IPS-18a (cell line): ENCODE data around the gene ZNF536.

Experiments
- H3K27ac ChIP-seq: one replicate; pipeline ENCODE4 v1.5.1; 2013; ENCODE audit warnings: low read length
- H3K27me3 ChIP-seq: one replicate; pipeline ENCODE4 v1.6.1; 2013; ENCODE audit warnings: mild to moderate bottlenecking, low read length; ENCODE audit not compliant: control insufficient read depth, insufficient read depth
- H3K36me3 ChIP-seq: one replicate; pipeline ENCODE4 v1.6.1; 2013; ENCODE audit warnings: low read depth, low read length; ENCODE audit not compliant: control insufficient read depth
- H3K4me1 ChIP-seq: one replicate; pipeline ENCODE4 v1.6.1; 2013; ENCODE audit warnings: low read depth, low read length; ENCODE audit not compliant: control insufficient read depth
- H3K4me3 ChIP-seq: one replicate; pipeline ENCODE4 v1.5.1; 2013; ENCODE audit warnings: low read length
- H3K9ac ChIP-seq: one replicate; pipeline ENCODE4 v1.6.1; 2013; ENCODE audit warnings: mild to moderate bottlenecking, low read length, moderate library complexity
- H3K9me3 ChIP-seq: one replicate; pipeline ENCODE4 v1.6.1; 2013; ENCODE audit warnings: low read depth, low read length; ENCODE audit not compliant: control insufficient read depth

The ZNF536 gene

DNA sequence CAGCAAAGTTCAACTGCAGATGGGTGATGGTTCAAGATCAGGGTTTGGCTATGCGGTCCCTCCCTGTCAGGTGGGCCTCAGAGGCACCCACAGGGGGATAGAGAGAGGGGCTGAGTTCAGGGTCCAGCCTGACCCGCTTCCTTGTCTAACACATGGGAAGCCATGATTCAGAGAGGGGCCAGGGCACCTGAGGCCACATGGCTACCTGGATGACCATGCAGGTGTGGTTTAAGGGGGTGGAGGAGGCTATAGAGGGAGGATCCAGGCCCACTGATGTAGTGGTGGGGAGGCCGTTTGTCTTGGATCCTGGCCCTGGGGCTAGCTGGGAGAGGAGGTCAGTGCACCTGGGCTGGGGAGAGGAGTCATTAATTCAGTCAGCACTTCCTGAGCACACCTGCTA, 56.7 kb downstream of the ZNF536 start:
- H3K36me3 ChIP-seq = no peaks in the 10 kb centered on the region
- H3K4me1 ChIP-seq = no peaks in the 10 kb centered on the region
- no peak overlapping the region for H3K27ac ChIP-seq
- H3K27me3 ChIP-seq = no peaks in the 10 kb centered on the region
- no peaks in the 10 kb centered on the region for H3K9me3 ChIP-seq
- H3K9ac ChIP-seq = no peak overlapping the region
- no peak overlapping the region for H3K4me3 ChIP-seq

DNA sequence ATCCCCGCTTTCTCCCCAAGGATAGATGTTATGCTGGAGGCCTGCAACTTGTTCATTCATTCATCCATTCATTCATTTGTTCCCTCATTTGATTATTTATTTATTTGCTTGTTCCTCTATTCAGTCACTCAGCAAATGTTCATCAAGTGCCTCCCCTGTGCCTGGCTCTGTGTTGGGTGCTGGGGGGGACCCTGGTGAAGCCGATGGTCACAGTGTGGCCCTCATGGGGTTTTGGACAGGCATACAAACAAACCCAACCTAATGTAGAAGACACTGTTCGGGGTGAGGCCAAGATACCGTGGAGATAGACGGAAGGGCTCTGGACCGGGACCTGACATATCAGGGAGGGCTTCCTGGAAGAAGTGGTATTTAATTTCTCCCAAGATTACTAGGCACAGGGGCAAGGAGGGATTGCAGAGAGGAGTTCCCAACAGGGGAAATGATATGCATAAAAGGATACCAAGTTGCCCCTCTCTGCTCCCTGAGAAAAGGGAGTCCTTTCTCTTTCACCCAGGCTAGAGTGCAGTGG, 58.1 kb downstream of the ZNF536 start:
- H3K9ac ChIP-seq = no peak overlapping the region
- H3K36me3 ChIP-seq = no peaks in the 10 kb centered on the region
- H3K4me1 ChIP-seq = no peaks in the 10 kb centered on the region
- H3K4me3 ChIP-seq = no peak overlapping the region
- H3K27me3 ChIP-seq = no peaks in the 10 kb centered on the region
- no peak overlapping the region for H3K27ac ChIP-seq
- H3K9me3 ChIP-seq = no peaks in the 10 kb centered on the region

DNA sequence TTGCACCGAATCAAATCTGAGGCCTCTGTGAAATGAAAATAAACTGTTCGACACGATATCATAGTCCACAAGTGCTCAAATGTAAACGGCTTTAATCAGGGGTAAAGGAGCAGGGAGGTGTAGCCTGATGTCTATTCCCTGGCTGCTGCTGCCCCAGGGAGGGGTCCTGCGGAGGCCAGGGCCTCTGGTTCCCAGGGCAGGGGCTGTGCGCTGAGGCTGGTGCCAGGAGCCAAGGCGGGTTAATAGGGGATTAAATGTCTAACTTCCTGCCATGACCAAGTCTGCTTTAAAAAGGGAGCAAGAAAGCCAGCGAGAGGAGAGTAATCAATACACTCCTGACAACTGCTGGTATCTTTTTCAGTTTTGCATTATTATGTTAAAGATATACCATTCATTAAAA, 59.4 kb downstream of the ZNF536 start:
- Histone ChIP-seq H3K9ac (no peak overlapping the region), H3K9me3 (no peaks in the 10 kb centered on the region), H3K36me3 (no peaks in the 10 kb centered on the region), H3K27ac (no peak overlapping the region), H3K27me3 (no peaks in the 10 kb centered on the region), H3K4me1 (no peaks in the 10 kb centered on the region), H3K4me3 (no peak overlapping the region)

DNA sequence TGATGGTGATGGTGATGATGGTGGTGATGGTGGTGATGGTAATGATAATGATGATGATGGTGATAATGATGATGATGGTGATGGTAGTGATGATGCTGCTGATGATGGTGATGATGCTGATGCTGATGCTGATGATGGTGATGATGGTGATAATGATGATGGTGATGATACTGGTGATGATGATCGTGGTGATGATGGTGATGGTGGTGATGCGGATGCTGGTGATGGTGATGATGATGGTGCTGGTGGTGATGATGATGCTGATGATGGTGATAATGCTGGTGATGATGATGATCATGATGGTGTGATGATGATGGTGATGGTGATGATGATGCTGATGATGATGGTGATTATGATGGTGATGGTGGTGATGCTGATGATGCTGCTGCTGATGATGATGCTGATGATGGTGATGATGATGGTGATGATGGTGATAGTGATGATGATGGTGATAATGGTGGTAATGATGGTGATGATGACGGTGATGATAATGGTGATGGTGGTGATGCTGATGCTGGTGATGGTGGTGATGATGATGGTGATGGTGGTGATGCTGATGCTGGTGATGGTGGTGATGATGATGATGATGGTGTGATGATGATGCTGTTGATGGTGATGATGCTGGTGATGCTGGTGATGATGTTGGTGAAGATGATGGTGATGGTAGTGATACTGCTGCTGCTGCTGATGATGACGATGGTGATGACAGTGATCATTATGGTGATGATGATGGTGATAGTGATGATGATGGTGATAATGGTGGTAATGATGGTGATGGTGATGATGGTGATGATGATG, 62.8 kb downstream of the ZNF536 start:
- no peak overlapping the region for H3K4me3 ChIP-seq
- no peaks in the 10 kb centered on the region for H3K36me3 ChIP-seq
- no peaks in the 10 kb centered on the region for H3K27me3 ChIP-seq
- no peaks in the 10 kb centered on the region for H3K9me3 ChIP-seq
- peaks cover 3% of the 10 kb centered on the region for H3K4me1 ChIP-seq
- H3K9ac ChIP-seq = no peak overlapping the region
- no peak overlapping the region for H3K27ac ChIP-seq

DNA sequence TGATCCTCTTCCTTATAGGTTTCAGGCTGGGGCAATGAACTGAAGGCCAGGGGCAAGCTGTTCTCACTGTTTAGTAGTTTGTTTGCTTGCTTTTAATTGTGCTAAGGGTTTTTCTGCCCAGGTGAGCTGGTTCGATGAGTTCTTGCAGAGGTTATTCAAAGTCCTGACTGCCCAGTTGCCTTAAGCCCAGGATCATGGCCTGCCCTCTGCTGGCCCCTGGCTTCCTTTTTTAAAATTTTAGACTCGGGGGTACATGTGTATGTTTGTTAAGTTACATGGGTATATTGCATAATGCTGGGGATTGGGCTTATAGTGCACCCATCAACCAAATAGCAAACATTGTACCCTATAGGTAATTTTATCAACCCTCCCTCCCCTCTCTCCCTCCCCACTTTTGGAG, 65.7 kb downstream of the ZNF536 start:
- Histone ChIP-seq H3K36me3 (no peaks in the 10 kb centered on the region), H3K9ac (no peak overlapping the region), H3K4me1 (peaks cover 3% of the 10 kb centered on the region), H3K27ac (no peak overlapping the region), H3K9me3 (no peaks in the 10 kb centered on the region), H3K27me3 (no peaks in the 10 kb centered on the region), H3K4me3 (no peak overlapping the region)

DNA sequence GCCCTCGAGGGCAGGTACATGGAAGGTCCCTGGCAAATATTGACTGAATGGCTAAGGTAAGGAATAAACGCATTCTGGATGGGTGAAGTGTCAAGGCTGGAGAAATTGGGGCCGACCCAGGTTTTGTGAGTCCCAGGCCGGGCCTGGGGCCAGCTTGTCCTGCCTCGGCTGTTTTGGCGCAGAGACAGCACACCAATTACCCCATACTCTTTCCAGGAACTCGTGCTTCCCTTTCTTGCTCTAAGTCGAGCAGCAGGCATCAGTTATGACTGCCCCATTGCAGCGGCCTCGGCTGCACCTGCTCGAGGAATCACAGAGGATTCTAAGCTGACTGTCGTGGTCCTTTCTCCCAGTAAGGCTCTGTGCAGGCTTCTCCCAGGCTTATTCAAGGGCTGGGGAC, 67.1 kb downstream of the ZNF536 start:
- H3K36me3 ChIP-seq = no peaks in the 10 kb centered on the region
- no peaks in the 10 kb centered on the region for H3K9me3 ChIP-seq
- no peak overlapping the region for H3K9ac ChIP-seq
- H3K27me3 ChIP-seq = no peaks in the 10 kb centered on the region
- peaks cover 3% of the 10 kb centered on the region for H3K4me1 ChIP-seq
- no peak overlapping the region for H3K4me3 ChIP-seq
- no peak overlapping the region for H3K27ac ChIP-seq

DNA sequence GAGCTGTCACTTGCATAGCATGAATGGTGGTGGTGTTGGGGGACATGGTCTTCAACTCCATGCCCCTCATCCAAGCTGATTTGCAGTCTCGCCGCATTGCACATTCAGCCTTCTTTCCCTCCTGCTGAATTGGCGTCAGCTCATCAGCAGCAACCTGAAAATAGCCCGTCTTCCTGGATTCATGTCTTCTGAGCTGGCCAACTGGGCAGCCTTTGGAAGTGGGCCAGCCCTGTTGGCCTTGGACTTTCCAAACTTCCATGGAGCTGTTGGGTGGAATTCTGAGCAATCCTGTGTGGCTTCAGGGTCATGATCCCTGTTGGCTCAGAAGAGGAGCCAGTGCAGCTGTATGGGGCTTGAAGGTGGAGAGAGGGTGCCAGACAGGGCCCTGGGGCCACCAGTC, 68.8 kb downstream of the ZNF536 start:
- no peak overlapping the region for H3K9ac ChIP-seq
- H3K4me3 ChIP-seq = no peak overlapping the region
- H3K27ac ChIP-seq = no peak overlapping the region
- H3K36me3 ChIP-seq = no peaks in the 10 kb centered on the region
- peaks cover 3% of the 10 kb centered on the region for H3K4me1 ChIP-seq
- H3K27me3 ChIP-seq = no peaks in the 10 kb centered on the region
- H3K9me3 ChIP-seq = no peaks in the 10 kb centered on the region

DNA sequence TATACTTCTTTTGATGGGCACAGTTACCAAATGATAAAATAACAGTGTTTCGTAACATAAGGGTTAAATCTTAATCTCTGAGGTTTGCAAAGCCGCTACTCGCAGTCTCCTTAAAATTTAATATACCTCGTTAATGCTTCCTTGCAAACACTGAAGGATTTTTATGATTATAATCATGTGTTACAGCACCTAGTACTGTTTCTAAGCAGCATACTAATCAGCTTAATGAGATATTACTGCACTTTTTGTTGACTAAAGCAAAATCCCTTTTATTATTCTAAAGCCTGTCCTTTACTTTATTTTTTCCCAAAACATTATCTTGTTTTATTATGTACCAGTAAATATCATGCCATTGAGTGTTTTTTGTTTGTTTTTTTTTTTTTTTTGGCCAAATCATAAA, 70.5 kb downstream of the ZNF536 start:
- Histone ChIP-seq H3K4me1 (peaks cover 6% of the 10 kb centered on the region), H3K27me3 (no peaks in the 10 kb centered on the region), H3K36me3 (no peaks in the 10 kb centered on the region), H3K9me3 (no peaks in the 10 kb centered on the region), H3K9ac (no peak overlapping the region), H3K4me3 (no peak overlapping the region), H3K27ac (no peak overlapping the region)

DNA sequence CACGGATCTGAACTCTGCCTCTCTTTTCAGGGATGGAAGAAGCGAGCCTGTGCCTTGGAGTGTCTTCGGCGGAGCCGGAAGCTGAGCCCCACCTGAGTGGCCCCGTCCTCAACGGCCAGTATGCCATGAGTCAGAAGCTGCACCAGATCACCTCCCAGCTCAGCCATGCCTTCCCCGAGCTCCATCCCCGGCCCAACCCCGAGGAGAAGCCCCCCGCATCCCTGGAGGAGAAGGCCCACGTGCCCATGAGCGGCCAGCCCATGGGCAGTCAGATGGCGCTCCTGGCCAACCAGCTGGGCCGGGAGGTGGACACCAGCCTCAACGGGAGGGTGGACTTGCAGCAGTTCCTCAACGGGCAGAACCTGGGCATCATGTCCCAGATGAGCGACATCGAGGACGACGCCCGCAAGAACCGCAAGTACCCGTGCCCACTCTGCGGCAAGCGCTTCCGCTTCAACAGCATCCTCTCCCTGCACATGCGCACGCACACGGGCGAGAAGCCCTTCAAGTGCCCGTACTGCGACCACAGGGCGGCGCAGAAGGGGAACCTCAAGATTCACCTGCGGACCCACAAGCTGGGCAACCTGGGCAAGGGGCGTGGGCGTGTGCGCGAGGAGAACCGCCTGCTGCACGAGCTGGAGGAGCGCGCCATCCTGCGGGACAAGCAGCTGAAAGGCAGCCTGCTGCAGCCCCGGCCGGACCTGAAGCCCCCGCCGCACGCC, 71.5 kb downstream of the ZNF536 start:
- Histone ChIP-seq H3K9ac (no peak overlapping the region), H3K9me3 (no peaks in the 10 kb centered on the region), H3K36me3 (no peaks in the 10 kb centered on the region), H3K4me3 (no peak overlapping the region), H3K27ac (no peak overlapping the region), H3K27me3 (no peaks in the 10 kb centered on the region), H3K4me1 (peaks cover 16% of the 10 kb centered on the region)

DNA sequence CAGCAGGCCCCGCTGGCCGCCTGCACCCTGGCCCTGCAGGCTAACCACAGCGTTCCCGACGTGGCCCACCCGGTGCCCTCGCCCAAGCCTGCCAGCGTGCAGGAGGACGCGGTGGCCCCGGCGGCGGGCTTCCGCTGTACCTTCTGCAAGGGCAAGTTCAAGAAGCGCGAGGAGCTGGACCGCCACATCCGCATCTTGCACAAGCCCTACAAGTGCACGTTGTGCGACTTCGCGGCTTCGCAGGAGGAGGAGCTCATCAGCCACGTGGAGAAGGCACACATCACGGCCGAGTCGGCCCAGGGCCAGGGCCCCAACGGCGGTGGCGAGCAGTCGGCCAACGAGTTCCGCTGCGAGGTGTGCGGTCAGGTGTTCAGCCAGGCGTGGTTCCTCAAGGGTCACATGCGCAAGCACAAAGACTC, 72.1 kb downstream of the ZNF536 start:
- no peaks in the 10 kb centered on the region for H3K27me3 ChIP-seq

DNA sequence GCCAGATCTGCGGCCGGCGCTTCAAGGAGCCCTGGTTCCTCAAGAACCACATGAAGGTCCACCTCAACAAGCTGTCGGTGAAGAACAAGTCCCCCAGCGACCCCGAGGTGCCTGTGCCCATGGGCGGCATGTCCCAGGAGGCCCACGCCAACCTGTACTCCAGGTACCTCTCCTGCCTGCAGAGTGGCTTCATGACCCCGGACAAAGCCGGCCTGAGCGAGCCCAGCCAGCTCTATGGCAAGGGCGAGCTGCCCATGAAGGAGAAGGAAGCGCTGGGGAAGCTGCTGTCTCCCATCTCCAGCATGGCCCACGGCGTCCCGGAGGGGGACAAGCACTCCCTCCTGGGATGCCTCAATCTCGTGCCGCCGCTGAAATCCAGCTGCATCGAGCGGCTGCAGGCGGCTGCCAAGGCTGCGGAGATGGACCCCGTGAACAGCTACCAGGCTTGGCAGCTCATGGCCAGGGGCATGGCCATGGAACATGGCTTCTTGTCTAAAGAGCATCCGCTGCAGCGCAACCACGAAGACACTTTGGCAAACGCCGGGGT, 72.6 kb downstream of the ZNF536 start:
- Histone ChIP-seq H3K4me1 (peaks cover 27% of the 10 kb centered on the region), H3K36me3 (no peaks in the 10 kb centered on the region), H3K4me3 (no peak overlapping the region), H3K9me3 (no peaks in the 10 kb centered on the region), H3K9ac (no peak overlapping the region), H3K27me3 (no peaks in the 10 kb centered on the region), H3K27ac (no peak overlapping the region)

More for the DNA sequence above, 72.1 kb downstream of the ZNF536 start:
- no peaks in the 10 kb centered on the region for H3K36me3 ChIP-seq
- H3K27ac ChIP-seq = no peak overlapping the region
- no peak overlapping the region for H3K4me3 ChIP-seq
- no peak overlapping the region for H3K9ac ChIP-seq
- H3K9me3 ChIP-seq = no peaks in the 10 kb centered on the region
- peaks cover 22% of the 10 kb centered on the region for H3K4me1 ChIP-seq
